ENCODE results near the gene RING1. TPM values are rescaled to one million over a fixed set of nuclear protein-coding genes. Genes with fewer than 3 reads are reported as not detected.

RING1 gene
- total RNA-seq, 1 donor from 2014 or later, result 30.8 TPM

DNA sequence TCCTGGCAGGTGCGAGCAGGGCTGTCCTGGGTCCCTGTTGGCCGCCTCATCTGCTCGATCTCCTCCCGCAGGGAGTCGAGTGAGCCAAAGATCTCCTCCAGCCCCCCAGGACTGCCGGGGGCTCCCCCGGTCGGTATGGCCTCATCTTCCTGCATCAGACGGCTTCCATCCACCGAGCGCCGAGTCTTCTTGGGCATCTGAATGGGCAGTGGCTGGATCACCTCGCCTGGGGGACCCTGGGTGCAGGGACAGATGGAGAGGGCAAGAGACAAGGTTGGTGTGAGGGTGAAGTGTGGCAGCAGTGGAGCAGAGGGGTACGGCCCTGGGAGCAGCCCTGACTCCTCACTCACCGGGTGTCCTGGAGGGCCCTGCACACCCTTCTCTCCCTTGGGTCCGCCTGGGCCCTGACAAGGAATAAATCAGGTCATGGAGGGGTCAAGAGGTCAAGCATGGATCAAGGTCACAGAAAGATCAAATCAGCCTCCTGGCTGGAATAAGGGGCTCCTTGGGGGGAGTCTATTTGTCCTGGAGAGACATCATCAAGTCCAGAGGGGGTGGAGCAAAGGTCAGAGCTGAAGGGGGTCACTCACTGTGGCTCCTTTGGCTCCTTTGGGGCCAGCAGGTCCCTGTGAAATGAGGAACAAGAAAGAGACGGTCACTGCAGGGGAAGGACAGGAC lies 42.6 kb upstream of the RING1 start:
- Histone ChIP-seq H3K4me3 (ENCODE audit: insufficient read depth, low read depth, low read length) (no peak overlapping the region), H3K79me2 (ENCODE audit: insufficient read depth, low read length) (no peaks in the 10 kb centered on the region), H3K36me3 (ENCODE audit: insufficient read depth, low read length) (no peaks in the 10 kb centered on the region), H3K9me3 (ENCODE audit: insufficient read depth, low read depth, low read length) (no peaks in the 10 kb centered on the region), H4K20me1 (ENCODE audit: insufficient read depth, low read length) (no peaks in the 10 kb centered on the region), H3K27ac (ENCODE audit: low read depth, low read length) (no peak overlapping the region), H3K4me1 (ENCODE audit: insufficient read depth, low read length) (peaks cover 14% of the 10 kb centered on the region), H2AFZ (ENCODE audit: low read depth, low read length) (no peak overlapping the region), H3K4me2 (ENCODE audit: low read length) (no peak overlapping the region), H3K9ac (ENCODE audit: low read length) (no peak overlapping the region), H3K27me3 (ENCODE audit: insufficient read depth, low read length) (no peaks in the 10 kb centered on the region)
- peaks cover 4% of the 10 kb centered on the region for H3K4me1 Mint-ChIP-seq (ENCODE audit: low read depth, unreplicated experiment)
- TF ChIP-seq EZH2 (IDR thresholded peaks at IDR 0.05; ENCODE audit: insufficient read depth, low read length), result no peak
- TF ChIP-seq, protein P1, sequence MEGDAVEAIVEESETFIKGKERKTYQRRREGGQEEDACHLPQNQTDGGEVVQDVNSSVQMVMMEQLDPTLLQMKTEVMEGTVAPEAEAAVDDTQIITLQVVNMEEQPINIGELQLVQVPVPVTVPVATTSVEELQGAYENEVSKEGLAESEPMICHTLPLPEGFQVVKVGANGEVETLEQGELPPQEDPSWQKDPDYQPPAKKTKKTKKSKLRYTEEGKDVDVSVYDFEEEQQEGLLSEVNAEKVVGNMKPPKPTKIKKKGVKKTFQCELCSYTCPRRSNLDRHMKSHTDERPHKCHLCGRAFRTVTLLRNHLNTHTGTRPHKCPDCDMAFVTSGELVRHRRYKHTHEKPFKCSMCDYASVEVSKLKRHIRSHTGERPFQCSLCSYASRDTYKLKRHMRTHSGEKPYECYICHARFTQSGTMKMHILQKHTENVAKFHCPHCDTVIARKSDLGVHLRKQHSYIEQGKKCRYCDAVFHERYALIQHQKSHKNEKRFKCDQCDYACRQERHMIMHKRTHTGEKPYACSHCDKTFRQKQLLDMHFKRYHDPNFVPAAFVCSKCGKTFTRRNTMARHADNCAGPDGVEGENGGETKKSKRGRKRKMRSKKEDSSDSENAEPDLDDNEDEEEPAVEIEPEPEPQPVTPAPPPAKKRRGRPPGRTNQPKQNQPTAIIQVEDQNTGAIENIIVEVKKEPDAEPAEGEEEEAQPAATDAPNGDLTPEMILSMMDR (IDR thresholded peaks at IDR 0.05; ENCODE audit: insufficient read depth, low read depth, low read length), result no peak
- DNase-seq (ENCODE audit: low read depth) (no peak), FAIRE-seq (no peak)
- H3K27ac Mint-ChIP-seq (ENCODE audit: unreplicated experiment), result no peak overlapping the region
- no peak overlapping the region for H3K4me3 Mint-ChIP-seq (ENCODE audit: unreplicated experiment)
- no peaks in the 10 kb centered on the region for H3K36me3 Mint-ChIP-seq (ENCODE audit: low read depth, unreplicated experiment)
- peaks cover 47% of the 10 kb centered on the region for H3K27me3 Mint-ChIP-seq (ENCODE audit: low read depth, unreplicated experiment)
- peaks cover 3% of the 10 kb centered on the region for H3K9me3 Mint-ChIP-seq (ENCODE audit: unreplicated experiment)

DNA sequence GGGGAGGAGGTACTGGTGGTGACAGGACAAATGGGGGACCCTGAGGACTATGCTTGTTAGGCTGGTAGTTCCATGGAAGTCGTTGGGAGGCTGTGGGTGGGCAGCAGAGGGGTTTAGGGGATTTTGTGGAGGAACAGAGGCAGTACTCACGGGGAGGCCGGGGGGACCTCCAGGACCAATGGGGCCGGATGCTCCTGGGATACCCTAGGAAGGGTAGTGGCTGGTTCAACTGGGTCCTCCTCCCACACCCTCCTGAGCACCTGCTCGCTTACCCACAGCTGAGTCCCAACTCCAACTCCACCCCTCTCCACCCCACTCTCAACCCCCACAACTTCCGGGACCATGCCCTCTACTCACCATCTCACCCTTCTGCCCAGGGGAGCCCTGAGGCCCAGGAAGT lies 41.9 kb upstream of the RING1 start:
- no peak for DNase-seq (ENCODE audit: low read depth)
- no peak overlapping the region for H2AFZ ChIP-seq (ENCODE audit: low read depth, low read length)
- no peak overlapping the region for H3K4me3 ChIP-seq (ENCODE audit: insufficient read depth, low read depth, low read length)
- no peak overlapping the region for H3K9ac ChIP-seq (ENCODE audit: low read length)
- H3K4me2 ChIP-seq (ENCODE audit: low read length), result no peak overlapping the region
- no peaks in the 10 kb centered on the region for H3K9me3 ChIP-seq (ENCODE audit: insufficient read depth, low read depth, low read length)
- Mint-ChIP-seq H3K9me3 (ENCODE audit: unreplicated experiment) (peaks cover 3% of the 10 kb centered on the region), H3K4me3 (ENCODE audit: unreplicated experiment) (no peak overlapping the region), H3K4me1 (ENCODE audit: low read depth, unreplicated experiment) (no peaks in the 10 kb centered on the region), H3K27ac (ENCODE audit: unreplicated experiment) (no peak overlapping the region), H3K27me3 (ENCODE audit: low read depth, unreplicated experiment) (peaks cover 44% of the 10 kb centered on the region), H3K36me3 (ENCODE audit: low read depth, unreplicated experiment) (no peaks in the 10 kb centered on the region)
- no peaks in the 10 kb centered on the region for H3K79me2 ChIP-seq (ENCODE audit: insufficient read depth, low read length)
- peaks cover 7% of the 10 kb centered on the region for H3K4me1 ChIP-seq (ENCODE audit: insufficient read depth, low read length)
- H3K27me3 ChIP-seq (ENCODE audit: insufficient read depth, low read length), result no peaks in the 10 kb centered on the region
- no peak for FAIRE-seq
- TF ChIP-seq EZH2 (IDR thresholded peaks at IDR 0.05; ENCODE audit: insufficient read depth, low read length), result no peak
- TF ChIP-seq, protein P1 (IDR thresholded peaks at IDR 0.05; ENCODE audit: insufficient read depth, low read depth, low read length), result no peak
- no peaks in the 10 kb centered on the region for H4K20me1 ChIP-seq (ENCODE audit: insufficient read depth, low read length)
- H3K27ac ChIP-seq (ENCODE audit: low read depth, low read length), result no peak overlapping the region
- H3K36me3 ChIP-seq (ENCODE audit: insufficient read depth, low read length), result no peaks in the 10 kb centered on the region

DNA sequence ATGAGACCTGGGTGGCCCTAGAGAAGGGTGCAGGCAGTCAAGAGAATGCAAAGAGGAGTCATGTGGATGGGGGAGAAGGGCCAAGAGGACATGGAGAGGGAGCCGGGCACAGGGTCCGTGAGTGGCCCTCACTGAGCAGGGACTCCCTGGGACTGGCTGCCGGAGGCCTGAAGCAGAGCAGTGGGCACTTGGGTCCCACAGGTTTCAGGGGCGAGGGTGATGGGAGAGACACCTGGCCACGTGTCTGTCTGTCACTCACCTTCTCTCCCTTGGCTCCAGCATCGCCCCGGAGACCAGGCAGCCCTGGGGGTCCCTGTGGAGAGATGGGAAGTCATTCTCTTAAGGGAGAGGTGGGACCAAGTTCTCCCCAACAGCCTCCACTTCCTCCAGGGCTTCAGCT lies 41.5 kb upstream of the RING1 start:
- no peaks in the 10 kb centered on the region for H3K9me3 ChIP-seq (ENCODE audit: insufficient read depth, low read depth, low read length)
- Mint-ChIP-seq H3K9me3 (ENCODE audit: unreplicated experiment) (peaks cover 3% of the 10 kb centered on the region), H3K4me1 (ENCODE audit: low read depth, unreplicated experiment) (no peaks in the 10 kb centered on the region), H3K4me3 (ENCODE audit: unreplicated experiment) (no peak overlapping the region), H3K27ac (ENCODE audit: unreplicated experiment) (no peak overlapping the region), H3K27me3 (ENCODE audit: low read depth, unreplicated experiment) (peaks cover 45% of the 10 kb centered on the region), H3K36me3 (ENCODE audit: low read depth, unreplicated experiment) (no peaks in the 10 kb centered on the region)
- H3K36me3 ChIP-seq (ENCODE audit: insufficient read depth, low read length), result no peaks in the 10 kb centered on the region
- no peaks in the 10 kb centered on the region for H4K20me1 ChIP-seq (ENCODE audit: insufficient read depth, low read length)
- no peak overlapping the region for H3K9ac ChIP-seq (ENCODE audit: low read length)
- no peak overlapping the region for H3K4me3 ChIP-seq (ENCODE audit: insufficient read depth, low read depth, low read length)
- peaks cover 4% of the 10 kb centered on the region for H3K4me1 ChIP-seq (ENCODE audit: insufficient read depth, low read length)
- no peak overlapping the region for H2AFZ ChIP-seq (ENCODE audit: low read depth, low read length)
- no peak for TF ChIP-seq EZH2 (IDR thresholded peaks at IDR 0.05; ENCODE audit: insufficient read depth, low read length)
- TF ChIP-seq, protein P1 (IDR thresholded peaks at IDR 0.05; ENCODE audit: insufficient read depth, low read depth, low read length), result no peak
- FAIRE-seq (no peak), DNase-seq (ENCODE audit: low read depth) (no peak)
- H3K27ac ChIP-seq (ENCODE audit: low read depth, low read length), result no peak overlapping the region
- no peaks in the 10 kb centered on the region for H3K27me3 ChIP-seq (ENCODE audit: insufficient read depth, low read length)
- H3K4me2 ChIP-seq (ENCODE audit: low read length), result no peak overlapping the region
- H3K79me2 ChIP-seq (ENCODE audit: insufficient read depth, low read length), result no peaks in the 10 kb centered on the region

Data from astrocyte (in vitro differentiated cells and primary cell).